Ammon's horn (tissue), 1 donor: Measurements from ENCODE around the gene FXR1.
"Not testable (repeated sequence)": the region's sequence is repeated elsewhere in the genome, so short reads cannot be mapped to it uniquely, and the experiment has no call there.

Experiments used
- DNase-seq: peaks from one replicate; pipeline ENCODE4 v3.0.0-alpha.2; 2016; ENCODE audit warnings: low spot score

Gene FXR1

DNA sequence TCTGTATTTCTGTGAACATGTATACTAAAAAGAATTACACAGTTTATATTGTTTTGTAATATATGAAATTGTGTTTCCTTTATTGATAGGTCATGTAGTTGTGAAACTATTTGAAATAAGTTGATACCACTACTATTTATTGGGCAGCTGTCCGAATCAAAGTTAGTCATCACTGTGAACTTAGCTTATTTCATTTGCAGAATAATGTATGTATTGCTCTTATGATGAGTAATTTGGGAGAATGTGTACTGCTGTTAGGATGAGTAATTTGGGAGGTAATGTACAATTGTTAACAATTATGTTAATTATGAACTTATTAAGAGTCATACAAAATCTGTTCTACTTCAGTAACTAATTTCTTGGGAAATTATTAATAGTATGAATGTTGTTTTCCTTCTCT is 22.2 kb downstream of the FXR1 start:
- no peak for DNase-seq

- no peak for DNase-seq
Observed at GRCh38 chr3:180940826-180941225, 28.4 kb downstream of the FXR1 start.

DNA sequence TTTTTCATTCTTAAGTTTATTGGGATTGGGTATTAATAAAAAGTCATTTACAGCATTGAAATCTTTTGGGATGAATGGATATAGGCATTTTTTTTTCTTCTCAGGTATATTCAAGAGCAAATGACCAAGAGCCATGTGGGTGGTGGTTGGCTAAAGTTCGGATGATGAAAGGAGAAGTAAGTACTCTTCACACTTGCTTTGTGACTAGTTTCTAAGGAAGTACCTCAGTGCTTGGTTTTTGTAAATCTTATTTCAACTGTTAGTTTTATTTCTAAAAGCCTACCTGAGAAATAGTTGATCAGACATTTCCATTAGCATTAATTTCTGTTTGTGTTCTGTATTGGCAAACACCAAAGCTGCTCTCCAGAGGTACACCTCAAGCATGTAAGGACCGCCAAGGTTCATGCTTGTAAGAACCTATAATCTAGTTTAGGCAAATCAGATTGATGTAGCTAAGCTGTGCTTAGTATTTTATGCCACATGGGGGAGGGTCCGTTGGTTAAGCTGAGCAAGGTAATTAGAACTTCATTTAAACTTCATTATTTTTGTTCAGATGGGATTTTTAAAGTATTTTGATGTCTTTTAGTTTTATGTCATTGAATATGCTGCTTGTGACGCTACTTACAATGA is 35.4 kb downstream of the FXR1 start:
- no peak for DNase-seq

- no peak for DNase-seq
Observed at GRCh38 chr3:180959691-180960090, 47.2 kb downstream of the FXR1 start.

GRCh38 chr3:180961087-180961486 is 48.6 kb downstream of the FXR1 start:
- no peak for DNase-seq

GRCh38 chr3:180961552-180961951 is 49.1 kb downstream of the FXR1 start:
- no peak for DNase-seq

DNA sequence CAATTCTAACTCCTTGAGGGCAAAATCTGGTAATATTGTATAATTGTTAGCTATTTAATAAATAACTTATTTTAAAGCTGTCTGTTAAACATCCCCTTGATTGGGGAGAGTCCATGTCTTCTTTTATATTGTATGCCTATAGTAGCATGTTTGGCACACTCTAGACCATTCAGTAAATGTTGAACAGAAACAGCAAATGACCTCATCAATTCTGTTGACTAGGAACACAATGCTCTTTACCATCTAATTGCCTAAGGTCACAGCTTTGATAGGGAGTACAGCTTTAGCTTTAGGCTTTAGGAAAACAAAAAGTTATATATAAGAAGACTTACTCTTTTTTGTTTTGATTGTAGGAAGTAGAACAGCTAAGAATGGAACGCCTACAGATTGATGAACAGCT is 50.1 kb downstream of the FXR1 start:
- peak; percentile 25 for DNase-seq

GRCh38 chr3:180970931-180971330 is 58.5 kb downstream of the FXR1 start:
- DNase-seq, result no peak

GRCh38 chr3:180973543-180973942 is 61.1 kb downstream of the FXR1 start:
- DNase-seq, result no peak

- DNase-seq, result no peak
Observed at GRCh38 chr3:180974286-180974685, 61.8 kb downstream of the FXR1 start.

GRCh38 chr3:180977498-180977897 is 65.0 kb downstream of the FXR1 start:
- no peak for DNase-seq

DNA sequence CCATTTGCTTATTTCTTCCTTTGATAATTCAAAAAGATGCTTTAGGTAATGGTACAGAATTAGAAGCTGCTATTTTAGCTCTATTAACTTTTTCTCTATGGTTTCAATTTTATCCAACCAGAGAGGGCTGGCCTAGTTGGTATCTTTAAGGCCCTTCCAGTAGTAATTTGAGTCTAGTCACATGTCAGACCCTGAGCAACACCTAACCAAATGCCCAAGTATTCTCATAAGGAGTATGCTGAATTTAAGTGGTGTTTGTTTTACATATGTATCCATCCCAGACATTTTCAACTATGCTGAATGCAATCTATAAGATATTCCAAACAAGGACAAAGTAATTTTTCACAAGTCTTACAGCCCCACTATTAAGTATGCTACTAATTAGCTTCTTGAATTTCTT is 67.5 kb downstream of the FXR1 start:
- DNase-seq, result no peak

DNA sequence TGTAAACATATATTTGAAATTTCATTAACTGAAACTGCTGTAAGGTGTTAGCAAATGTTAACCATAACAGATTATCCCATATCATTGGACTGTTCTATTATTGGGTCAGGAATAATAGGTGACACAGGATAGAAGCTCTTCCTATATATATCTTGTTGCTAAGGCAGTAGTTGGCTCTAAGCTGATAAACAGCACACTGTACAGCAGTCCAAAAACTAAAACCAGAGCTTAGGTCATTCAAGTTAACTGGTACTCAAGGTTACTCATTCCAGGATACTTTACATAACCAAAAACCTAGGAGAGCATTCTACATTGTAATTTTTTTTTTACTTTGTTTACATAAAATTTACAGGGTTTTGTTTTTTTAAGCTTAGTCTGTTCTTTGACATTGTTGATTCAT is 68.1 kb downstream of the FXR1 start:
- no peak for DNase-seq

DNA sequence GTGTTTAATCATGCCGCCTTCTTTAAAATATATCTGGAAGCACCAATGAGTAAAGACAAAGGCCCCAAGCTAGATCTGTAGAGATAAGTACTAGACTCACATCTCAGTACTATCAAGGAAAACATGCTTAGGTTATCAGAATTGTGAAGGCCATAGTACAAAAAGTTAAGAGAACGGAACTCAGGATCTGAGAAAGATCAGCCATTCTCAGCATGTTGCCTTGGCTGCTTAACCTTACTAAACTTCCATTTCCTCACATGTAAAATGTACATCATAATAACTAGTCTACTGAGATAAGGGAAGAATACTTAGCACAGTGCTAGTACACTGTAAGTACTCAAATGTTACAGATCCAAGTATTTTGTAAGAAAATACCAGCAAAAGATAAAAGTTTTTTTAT is 69.4 kb downstream of the FXR1 start:
- DNase-seq, result no peak

GRCh38 chr3:180983136-180983535 is 70.7 kb downstream of the FXR1 start:
- DNase-seq, result no peak

GRCh38 chr3:180986366-180986765 is 73.9 kb downstream of the FXR1 start:
- not testable (repeated sequence) for DNase-seq

DNA sequence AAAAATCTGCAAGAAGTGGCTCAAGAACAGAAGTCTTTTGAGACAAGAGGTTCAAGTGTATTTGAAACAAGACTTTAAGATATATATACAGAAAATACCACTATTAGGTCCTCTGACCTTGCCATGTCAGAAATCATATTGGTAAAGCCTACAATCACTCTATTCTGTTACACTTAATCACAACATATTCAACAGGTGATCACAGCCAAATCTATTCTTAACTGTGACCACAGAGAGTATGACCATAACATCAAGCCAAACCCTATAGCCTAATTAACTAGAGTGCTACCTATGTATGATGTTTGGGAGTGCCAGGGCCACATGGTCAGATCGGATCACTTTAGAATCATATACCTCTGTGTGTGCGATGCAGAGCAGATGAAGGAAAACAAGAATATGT is 74.9 kb downstream of the FXR1 start:
- no peak for DNase-seq

GRCh38 chr3:180989291-180990163 is 77.1 kb downstream of the FXR1 start, which contains the start of gene DNAJC19:
DNAJC19 (minus strand) TSS chr3:180989736; CDS start chr3:180989602, 134 bp downstream.
- DNase-seq, result peak; percentile 97

GRCh38 chr3:180990505-180990904 is 78.0 kb downstream of the FXR1 start:
- no peak for DNase-seq

- DNase-seq, result no peak
Observed at GRCh38 chr3:180996415-180996932, 84.0 kb downstream of the FXR1 start.

- DNase-seq, result not testable (repeated sequence)
Observed at GRCh38 chr3:181002331-181002730, 89.9 kb downstream of the FXR1 start.

DNA sequence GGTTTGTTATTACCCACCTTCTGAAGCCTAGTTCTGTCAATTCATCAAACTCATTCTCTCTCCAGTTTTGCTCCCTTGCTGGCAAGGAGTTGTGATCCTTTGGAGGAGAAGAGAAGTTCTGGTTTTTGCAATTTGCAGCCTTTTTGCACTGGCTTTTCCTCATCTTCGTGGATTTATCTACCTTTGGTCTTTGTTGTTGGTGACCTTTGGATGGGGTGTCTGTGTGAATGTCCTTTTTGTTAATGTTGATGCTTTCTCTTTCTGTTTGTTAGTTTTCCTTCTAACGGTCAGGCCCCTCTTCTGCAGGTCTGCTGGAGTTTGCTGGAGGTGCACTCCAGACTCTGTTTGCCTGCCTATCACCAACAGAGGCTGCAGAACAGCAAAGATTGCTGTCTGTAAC is 91.0 kb downstream of the FXR1 start:
- DNase-seq, result not testable (repeated sequence)

DNA sequence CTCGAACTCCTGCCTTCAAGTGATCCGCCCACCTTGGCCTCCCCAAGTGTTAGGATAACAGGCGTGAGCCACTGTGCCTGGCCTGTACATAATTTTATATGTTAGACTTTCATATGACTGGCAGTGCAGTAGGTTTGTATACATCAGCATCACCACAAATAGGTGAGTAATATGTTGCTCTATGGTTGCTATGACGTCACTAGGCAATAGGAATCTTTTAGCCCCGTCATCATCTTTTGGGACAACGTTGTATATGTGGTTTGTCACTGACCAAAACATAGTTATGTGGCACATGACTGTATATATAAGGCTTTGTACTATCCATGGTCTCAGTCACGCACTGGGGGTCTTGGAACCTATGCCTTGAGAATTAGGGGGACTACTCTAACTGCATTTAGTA is 94.1 kb downstream of the FXR1 start:
- DNase-seq, result no peak
